WERI-Rb-1 (cell line): ENCODE results near the gene GABBR2.
"Not testable (repeated sequence)": the region's sequence is repeated elsewhere in the genome, so short reads cannot be mapped to it uniquely, and the experiment has no call there.

Experiments used
- DNase-seq: peaks from one replicate; pipeline ENCODE4 v3.0.0-alpha.2; 2020
- H3K27ac ChIP-seq: fragments of 250-450 bp; sonication (Bioruptor Pico); 2 replicates; pipeline ENCODE4 v1.5.1; 2020; ENCODE audit warnings: mild to moderate bottlenecking, moderate library complexity
- H3K27me3 ChIP-seq: fragments of 250-450 bp; sonication (Bioruptor Pico); 2 replicates; pipeline ENCODE4 v1.5.1; 2021; ENCODE audit warnings: mild to moderate bottlenecking, low read depth, moderate library complexity; ENCODE audit not compliant: insufficient read depth, severe bottlenecking
- H3K36me3 ChIP-seq: fragments of 250-450 bp; sonication (Bioruptor Pico); 2 replicates; pipeline ENCODE4 v1.5.1; 2020; ENCODE audit warnings: mild to moderate bottlenecking, moderate library complexity
- H3K4me3 ChIP-seq: 2 replicates; pipeline ENCODE4 v1.5.1; 2011; ENCODE audit warnings: low read depth, mild to moderate bottlenecking, control low read depth, low read length
- H3K9me3 ChIP-seq: fragments of 250-450 bp; sonication (Bioruptor Pico); 2 replicates; pipeline ENCODE4 v1.5.1; 2021; ENCODE audit warnings: mild to moderate bottlenecking, moderate library complexity; ENCODE audit not compliant: severe bottlenecking
- TF ChIP-seq, protein P1 (sequence below): IDR thresholded peaks from 2 replicates; pipeline ENCODE4 v1.5.1; 2011; ENCODE audit warnings: low read depth, mild to moderate bottlenecking, control low read depth, inconsistent platforms, low read length

GABBR2 gene

DNA sequence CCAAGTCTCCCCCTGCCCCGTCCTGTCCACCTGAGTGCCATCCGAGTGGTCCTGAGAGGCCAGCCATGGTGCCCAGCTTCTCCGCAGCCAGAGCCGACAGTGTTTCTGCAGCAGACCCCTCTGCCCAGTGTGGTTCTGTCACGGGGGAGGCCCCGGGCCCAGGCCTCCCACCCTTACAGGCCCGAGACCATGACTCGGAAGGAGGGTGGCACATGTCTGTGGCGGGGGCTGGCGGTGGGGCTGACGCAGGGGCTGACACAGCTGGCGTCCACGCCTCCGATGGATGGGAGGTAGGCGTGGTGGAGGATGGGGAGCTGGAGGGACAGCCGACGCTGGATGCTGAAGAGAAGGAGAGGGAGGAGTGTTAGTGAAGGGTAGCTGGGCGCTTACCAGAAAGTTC lies 418.3 kb downstream of the GABBR2 start:
- H3K4me3 ChIP-seq: no peak overlapping the region
- H3K36me3 ChIP-seq: peaks cover 36% of the 10 kb centered on the region
- DNase-seq: no peak
- no peaks in the 10 kb centered on the region for H3K27me3 ChIP-seq
- TF ChIP-seq, protein P1, sequence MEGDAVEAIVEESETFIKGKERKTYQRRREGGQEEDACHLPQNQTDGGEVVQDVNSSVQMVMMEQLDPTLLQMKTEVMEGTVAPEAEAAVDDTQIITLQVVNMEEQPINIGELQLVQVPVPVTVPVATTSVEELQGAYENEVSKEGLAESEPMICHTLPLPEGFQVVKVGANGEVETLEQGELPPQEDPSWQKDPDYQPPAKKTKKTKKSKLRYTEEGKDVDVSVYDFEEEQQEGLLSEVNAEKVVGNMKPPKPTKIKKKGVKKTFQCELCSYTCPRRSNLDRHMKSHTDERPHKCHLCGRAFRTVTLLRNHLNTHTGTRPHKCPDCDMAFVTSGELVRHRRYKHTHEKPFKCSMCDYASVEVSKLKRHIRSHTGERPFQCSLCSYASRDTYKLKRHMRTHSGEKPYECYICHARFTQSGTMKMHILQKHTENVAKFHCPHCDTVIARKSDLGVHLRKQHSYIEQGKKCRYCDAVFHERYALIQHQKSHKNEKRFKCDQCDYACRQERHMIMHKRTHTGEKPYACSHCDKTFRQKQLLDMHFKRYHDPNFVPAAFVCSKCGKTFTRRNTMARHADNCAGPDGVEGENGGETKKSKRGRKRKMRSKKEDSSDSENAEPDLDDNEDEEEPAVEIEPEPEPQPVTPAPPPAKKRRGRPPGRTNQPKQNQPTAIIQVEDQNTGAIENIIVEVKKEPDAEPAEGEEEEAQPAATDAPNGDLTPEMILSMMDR: no peak
- no peaks in the 10 kb centered on the region for H3K9me3 ChIP-seq
- H3K27ac ChIP-seq: no peak overlapping the region

DNA sequence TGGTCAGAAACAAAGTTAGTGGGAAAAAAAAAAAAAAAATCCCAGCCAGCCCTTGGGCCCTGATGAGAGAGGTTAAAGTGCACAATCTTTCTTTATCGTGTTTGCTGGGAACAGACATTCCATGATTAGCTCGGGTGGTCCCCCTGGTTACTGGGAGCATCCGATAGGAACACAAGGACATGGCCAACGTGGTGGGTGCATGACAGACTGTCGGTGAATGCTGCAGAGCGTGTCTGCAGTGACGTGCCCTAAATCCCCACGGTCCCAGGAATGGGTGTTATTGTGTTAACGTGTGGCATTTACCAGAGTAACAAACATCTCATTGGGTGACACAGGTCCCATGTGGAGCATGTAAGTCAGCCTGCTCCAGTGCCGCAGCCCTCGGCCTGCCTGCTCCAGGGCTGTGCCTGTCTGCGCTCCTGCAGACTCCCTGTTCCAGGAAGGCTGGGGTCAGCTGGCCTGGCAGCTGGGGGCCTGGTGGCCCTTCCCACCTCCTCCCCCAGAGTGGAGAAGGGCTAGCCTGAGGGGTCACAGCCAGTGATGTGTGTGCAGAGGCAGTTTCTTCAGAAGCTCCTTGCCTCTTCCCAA lies 419.0 kb downstream of the GABBR2 start:
- Histone ChIP-seq H3K4me3 (no peak overlapping the region), H3K9me3 (no peaks in the 10 kb centered on the region), H3K36me3 (peaks cover 36% of the 10 kb centered on the region), H3K27me3 (no peaks in the 10 kb centered on the region), H3K27ac (no peak overlapping the region)
- TF ChIP-seq, protein P1: no peak
- DNase-seq: no peak

DNA sequence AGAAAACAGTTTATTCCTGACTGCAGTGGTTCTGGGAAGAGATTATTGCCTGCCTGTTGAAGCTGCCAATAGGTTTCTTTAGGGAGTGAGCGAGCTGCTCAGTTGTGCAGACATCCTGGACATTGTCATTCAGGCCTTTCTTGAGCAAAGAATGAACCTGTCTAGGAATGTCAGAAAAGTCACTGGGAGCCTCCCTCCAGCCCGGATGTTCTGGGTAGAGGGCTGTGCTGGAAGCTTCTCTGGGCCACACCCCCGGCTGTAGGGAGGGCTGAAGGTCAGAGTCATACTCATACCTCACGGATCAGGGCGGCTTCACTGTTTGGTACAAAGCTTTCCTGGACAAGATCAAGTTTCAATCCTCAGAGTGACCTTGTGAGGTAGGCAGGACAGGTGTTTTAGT lies 419.9 kb downstream of the GABBR2 start:
- TF ChIP-seq, protein P1: no peak

DNA sequence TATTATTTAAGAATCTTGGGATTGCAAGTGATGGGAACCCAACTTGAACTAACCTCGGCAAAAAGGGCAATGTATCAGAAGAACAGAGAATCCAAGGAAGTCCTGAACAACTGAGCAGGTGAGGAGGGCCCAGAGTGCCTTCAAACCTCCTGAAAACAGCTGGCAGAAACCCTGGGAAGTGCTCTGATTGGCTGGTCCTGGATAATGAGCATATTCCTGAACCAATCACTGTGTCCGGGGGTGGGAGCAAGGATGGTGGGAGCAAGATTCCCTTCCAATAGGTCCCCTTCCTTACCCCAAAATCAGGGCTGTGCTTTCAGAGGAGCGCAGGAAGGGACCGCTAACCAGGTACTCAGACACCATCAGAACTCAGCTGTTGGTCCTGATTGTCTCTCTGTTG lies 421.4 kb downstream of the GABBR2 start:
- H3K27me3 ChIP-seq: no peaks in the 10 kb centered on the region
- H3K27ac ChIP-seq: no peak overlapping the region
- H3K36me3 ChIP-seq: peaks cover 20% of the 10 kb centered on the region
- TF ChIP-seq, protein P1: no peak
- no peaks in the 10 kb centered on the region for H3K9me3 ChIP-seq
- DNase-seq: no peak
- no peak overlapping the region for H3K4me3 ChIP-seq

More for the DNA sequence above, 419.9 kb downstream of the GABBR2 start:
- Histone ChIP-seq H3K4me3 (no peak overlapping the region), H3K27me3 (no peaks in the 10 kb centered on the region), H3K36me3 (peaks cover 35% of the 10 kb centered on the region), H3K27ac (no peak overlapping the region), H3K9me3 (no peaks in the 10 kb centered on the region)
- DNase-seq: no peak

DNA sequence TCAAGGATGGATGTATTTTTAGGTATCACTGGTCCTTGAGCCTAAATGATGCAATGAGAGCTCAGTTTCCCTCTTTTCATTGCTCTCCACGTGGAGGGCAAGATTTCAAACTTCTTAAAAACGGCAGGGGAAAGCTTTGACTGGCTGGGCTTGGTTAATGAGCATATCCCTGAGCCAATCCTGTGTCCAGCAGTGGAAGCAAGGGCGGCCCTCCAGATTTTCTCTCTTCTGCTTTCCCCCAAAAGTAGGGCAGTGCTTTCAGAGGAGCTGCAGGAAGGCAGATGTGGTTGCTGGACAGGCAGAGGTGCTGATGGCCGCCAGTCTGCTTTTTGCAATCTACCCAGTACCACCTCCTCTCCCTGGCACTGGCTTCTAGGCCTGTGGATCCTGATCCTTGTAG lies 423.3 kb downstream of the GABBR2 start:
- no peak overlapping the region for H3K4me3 ChIP-seq
- H3K9me3 ChIP-seq: no peaks in the 10 kb centered on the region
- H3K36me3 ChIP-seq: peaks cover 10% of the 10 kb centered on the region
- H3K27ac ChIP-seq: no peak overlapping the region
- no peaks in the 10 kb centered on the region for H3K27me3 ChIP-seq
- TF ChIP-seq, protein P1: no peak
- DNase-seq: no peak

DNA sequence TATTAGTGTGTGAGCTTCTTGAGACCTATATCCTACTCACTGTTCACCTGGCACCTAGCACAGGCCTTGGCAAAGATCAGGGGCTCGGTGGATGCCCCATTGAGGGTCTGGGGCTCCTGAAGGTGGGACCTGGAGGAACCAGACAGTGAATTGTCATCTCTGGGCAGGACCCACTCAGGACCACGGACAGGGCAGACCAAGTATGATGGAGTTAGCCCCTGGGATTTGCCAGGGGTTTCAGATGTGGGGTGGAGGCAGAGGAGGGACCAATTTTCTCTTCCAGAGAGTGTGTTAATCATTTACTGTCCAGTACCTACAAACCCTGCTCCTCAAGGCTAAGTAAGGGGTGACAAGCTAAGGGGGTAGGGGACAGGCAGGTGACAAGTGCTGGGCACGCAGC lies 424.0 kb downstream of the GABBR2 start:
- no peak for DNase-seq
- no peaks in the 10 kb centered on the region for H3K9me3 ChIP-seq

DNA sequence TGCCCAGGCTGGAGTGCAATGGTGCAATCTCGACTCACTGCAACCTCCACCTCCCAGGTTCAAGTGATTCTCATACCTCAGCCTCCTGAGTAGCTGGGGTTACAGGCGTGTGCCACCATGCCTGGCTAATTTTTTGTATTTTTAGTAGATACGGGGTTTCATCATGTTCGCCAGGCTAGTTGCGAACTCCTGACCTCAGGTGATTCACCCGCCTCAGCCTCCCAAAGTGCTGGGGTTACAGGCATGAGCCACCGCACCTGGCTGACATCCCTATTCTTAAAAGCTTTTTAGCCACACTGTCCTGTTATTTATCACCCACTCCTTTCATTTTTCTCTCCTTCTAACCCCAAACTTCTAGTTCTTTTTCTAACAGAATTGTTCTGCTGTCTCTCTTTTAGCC lies 425.6 kb downstream of the GABBR2 start:
- H3K27ac ChIP-seq, H3K27me3 ChIP-seq, DNase-seq, H3K4me3 ChIP-seq, H3K9me3 ChIP-seq, H3K36me3 ChIP-seq: not testable (repeated sequence)

More for the DNA sequence above, 424.0 kb downstream of the GABBR2 start:
- H3K36me3 ChIP-seq: peaks cover 8% of the 10 kb centered on the region
- no peak overlapping the region for H3K27ac ChIP-seq
- no peaks in the 10 kb centered on the region for H3K27me3 ChIP-seq
- no peak overlapping the region for H3K4me3 ChIP-seq
- TF ChIP-seq, protein P1: no peak
